Prostate gland (tissue), 2 donors: Measurements from ENCODE around the gene CCDC30. TPM values are rescaled to one million over a fixed set of nuclear protein-coding genes. Genes with fewer than 3 reads are reported as not detected.

Source experiments
- DNase-seq: peaks from one replicate; pipeline ENCODE4 v3.0.0-alpha.2; 2019; ENCODE audit warnings: low spot score
- H3K27ac ChIP-seq, 2 donors: fragments of 200-600 bp; sonication (generic); 2 replicates each; pipeline ENCODE4 v1.5.1; 2017 to 2019
- H3K27me3 ChIP-seq: fragments of 200-600 bp; sonication (generic); replicated peaks from 2 replicates; pipeline ENCODE4 v1.5.1; 2019; ENCODE audit not compliant: insufficient read depth
- H3K36me3 ChIP-seq, 2 donors: fragments of 200-600 bp; sonication (generic); 1 replicate in 1 of 2; 2 replicates in 1 of 2; pipeline versions ENCODE4 v1.5.1 to v1.8.1; 2017 to 2019
- H3K4me1 ChIP-seq: fragments of 200-600 bp; sonication (generic); replicated peaks from 2 replicates; pipeline ENCODE4 v1.5.1; 2019
- H3K4me3 ChIP-seq, 2 donors: fragments of 200-600 bp; sonication (generic); 2 replicates each; pipeline ENCODE4 v1.5.1; 2017 to 2019
- H3K9me3 ChIP-seq: fragments of 200-600 bp; sonication (generic); 2 replicates; pipeline ENCODE4 v1.5.1; 2017
- POLR2A ChIP-seq: fragments of 450-650 bp; IDR thresholded peaks from one replicate; pipeline ENCODE4 v1.6.1; 2016; ENCODE audit warnings: antibody characterized with exemption, mild to moderate bottlenecking
- POLR2AphosphoS5 ChIP-seq: sonication (generic); formaldehyde crosslinking; IDR thresholded peaks from one replicate; pipeline ENCODE4 v1.6.1; 2017; ENCODE audit warnings: antibody characterized with exemption
- WGBS: methylation state at CpG from one replicate; pipeline ENCODE4 v1.1.5; 2018; 5-methylcytosine and 5-hydroxymethylcytosine counted together
- intact Hi-C: fragments of 100-400 bp; cut with DNase I; formaldehyde crosslinking; loops from one replicate; pipeline ENCODE4 v1.14.2; 2022
- total RNA-seq, 2 donors: library from RNA; depleted of rRNA; stranded (reverse); fragments of >200 nt; gene quantifications; one replicate each; pipeline ENCODE4 v1.1.0, GENCODE V29; 2016
- TF ChIP-seq, protein P1 (sequence below), 4 experiments: fragments of 200-600 bp in 2 of 4; fragments of 450-650 bp in 2 of 4; sonication (generic) in 2 of 4; IDR thresholded peaks; 1 replicate in 3 of 4; 2 replicates in 1 of 4; pipeline ENCODE4 v1.5.1; 2016 to 2019; ENCODE audit warnings: antibody characterized with exemption in 4 of 4, mild to moderate bottlenecking in 2 of 4, moderate library complexity in 2 of 4

Gene CCDC30
- total RNA-seq, 2 donors from 2014 or later: 1.8 to 6.2 TPM

DNA sequence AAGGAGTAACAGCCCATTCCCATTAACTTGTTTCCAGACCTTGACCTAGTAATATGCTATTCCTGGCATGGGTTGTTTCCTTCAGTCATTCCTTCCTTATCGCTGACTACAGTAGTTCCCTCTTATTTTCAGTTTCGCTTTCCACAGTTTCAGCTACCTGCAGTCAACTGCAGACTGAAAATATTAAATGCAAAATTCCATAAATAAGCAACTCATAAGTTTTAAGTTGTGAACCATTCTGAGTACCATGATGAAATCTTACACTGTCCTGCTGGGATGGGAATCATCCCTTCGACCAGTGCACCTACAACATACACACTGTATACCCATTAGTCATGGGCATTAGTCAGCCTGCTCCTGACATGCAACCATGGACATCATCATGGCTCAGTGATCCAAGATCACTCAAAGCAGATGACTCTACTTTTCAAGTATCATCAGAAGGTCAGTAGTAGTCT is 66.7 kb downstream of the CCDC30 start:
- Histone ChIP-seq H3K4me1 (no peaks in the 10 kb centered on the region), H3K36me3 (no peaks in the 10 kb centered on the region), H3K9me3 (no peaks in the 10 kb centered on the region), H3K4me3 (no peak overlapping the region), H3K27ac (no peak overlapping the region), H3K27me3 (no peaks in the 10 kb centered on the region)
- DNase-seq: no peak
- WGBS: 84% methylated on average over 3 of the region's 3 CpGs
- intact Hi-C loops: no loop called here
- TF ChIP-seq, protein P1, sequence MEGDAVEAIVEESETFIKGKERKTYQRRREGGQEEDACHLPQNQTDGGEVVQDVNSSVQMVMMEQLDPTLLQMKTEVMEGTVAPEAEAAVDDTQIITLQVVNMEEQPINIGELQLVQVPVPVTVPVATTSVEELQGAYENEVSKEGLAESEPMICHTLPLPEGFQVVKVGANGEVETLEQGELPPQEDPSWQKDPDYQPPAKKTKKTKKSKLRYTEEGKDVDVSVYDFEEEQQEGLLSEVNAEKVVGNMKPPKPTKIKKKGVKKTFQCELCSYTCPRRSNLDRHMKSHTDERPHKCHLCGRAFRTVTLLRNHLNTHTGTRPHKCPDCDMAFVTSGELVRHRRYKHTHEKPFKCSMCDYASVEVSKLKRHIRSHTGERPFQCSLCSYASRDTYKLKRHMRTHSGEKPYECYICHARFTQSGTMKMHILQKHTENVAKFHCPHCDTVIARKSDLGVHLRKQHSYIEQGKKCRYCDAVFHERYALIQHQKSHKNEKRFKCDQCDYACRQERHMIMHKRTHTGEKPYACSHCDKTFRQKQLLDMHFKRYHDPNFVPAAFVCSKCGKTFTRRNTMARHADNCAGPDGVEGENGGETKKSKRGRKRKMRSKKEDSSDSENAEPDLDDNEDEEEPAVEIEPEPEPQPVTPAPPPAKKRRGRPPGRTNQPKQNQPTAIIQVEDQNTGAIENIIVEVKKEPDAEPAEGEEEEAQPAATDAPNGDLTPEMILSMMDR (IDR thresholded peaks at IDR 0.05): no peak
- no peak for TF ChIP-seq POLR2A
- TF ChIP-seq POLR2AphosphoS5: no peak

DNA sequence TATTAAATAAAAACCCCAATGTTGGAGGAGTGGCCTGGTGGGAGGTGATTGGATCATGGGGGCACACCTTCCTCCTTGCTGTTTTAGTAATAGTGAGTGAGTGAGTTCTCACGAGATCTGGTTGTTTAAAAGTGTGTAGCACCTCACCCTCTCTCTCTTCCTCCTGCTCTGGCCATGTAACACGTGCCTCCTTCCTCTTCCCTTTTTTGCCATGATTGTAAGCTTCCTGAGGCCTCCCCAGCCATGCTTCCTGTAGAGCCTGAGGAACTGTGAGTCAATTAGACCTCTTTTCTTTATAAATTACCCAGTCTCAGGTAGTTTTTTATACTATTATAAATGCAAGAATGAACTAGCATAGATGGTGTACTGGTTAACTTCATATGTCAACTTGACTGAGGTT is 68.0 kb downstream of the CCDC30 start:
- TF ChIP-seq POLR2A: no peak
- TF ChIP-seq, protein P1 (IDR thresholded peaks at IDR 0.05): no peak
- TF ChIP-seq POLR2AphosphoS5: no peak
- WGBS: 87% methylated on average over 2 of the region's 2 CpGs
- H3K27me3 ChIP-seq: no peaks in the 10 kb centered on the region
- DNase-seq: no peak
- H3K27ac ChIP-seq: no peak overlapping the region
- H3K36me3 ChIP-seq: no peaks in the 10 kb centered on the region
- no peaks in the 10 kb centered on the region for H3K9me3 ChIP-seq
- H3K4me3 ChIP-seq: no peak overlapping the region
- intact Hi-C loops: no loop called here
- H3K4me1 ChIP-seq: no peaks in the 10 kb centered on the region

DNA sequence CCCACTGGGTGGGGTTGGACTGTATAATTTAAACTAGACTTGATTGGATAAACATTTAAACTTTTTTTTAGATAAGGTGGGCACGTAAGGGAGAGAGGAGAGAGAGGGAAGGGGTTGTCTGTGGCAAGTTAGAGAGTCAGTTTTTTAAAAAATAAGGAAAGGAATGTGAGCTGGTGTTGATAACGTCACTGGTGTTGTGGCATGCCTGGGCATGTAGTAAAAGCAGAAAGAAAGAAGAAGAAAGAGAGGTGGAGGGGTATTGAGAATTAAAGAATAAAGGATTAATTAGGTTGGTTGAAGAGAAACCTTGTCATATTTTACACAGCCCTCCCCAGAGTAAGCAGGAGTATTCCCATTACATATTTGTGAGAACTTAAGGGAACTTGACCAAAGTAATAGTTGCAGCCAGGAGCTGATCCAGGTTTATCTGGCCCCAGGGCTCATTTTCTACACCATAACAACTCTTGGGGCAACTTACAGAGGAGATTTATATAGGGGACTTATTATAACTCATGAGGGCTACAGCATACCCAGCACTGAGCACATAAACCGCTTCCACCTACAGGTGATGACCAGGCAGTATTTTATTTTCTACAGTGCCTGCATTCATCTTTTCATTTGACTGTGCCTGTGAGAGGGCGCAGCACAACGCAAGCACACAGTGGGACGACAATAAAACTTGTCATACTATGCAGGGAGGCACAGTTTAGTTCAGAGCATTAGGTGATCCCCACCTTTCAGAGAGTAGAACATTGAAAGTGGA is 70.2 kb downstream of the CCDC30 start:
- TF ChIP-seq POLR2AphosphoS5: no peak
- TF ChIP-seq, protein P1 (IDR thresholded peaks at IDR 0.05): no peak
- no peak for TF ChIP-seq POLR2A
- Histone ChIP-seq H3K36me3 (no peaks in the 10 kb centered on the region), H3K4me1 (no peaks in the 10 kb centered on the region), H3K9me3 (no peaks in the 10 kb centered on the region), H3K27me3 (no peaks in the 10 kb centered on the region), H3K4me3 (no peak overlapping the region), H3K27ac (no peak overlapping the region)
- WGBS: 63% methylated on average over 6 of the region's 6 CpGs
- intact Hi-C loops: no loop called here
- no peak for DNase-seq

DNA sequence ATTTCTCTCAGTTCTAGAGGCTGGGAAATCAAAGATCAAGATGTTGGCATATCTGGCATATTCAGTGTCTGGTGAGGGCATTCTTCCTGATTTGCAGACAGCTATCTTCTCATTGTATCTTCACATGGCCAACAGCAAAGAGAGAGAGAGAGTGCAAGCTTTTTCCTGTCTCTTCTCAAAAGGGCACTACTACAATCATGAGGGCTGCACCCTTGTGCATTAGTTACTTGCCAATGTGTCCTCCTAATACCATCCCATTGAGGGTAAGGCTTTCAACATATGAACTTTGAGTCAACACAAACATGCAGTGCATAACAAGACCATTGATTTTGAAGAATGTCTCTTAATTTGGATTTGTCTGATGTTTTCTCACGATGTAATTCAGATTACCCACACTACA is 78.0 kb downstream of the CCDC30 start:
- Histone ChIP-seq H3K36me3 (no peaks in the 10 kb centered on the region), H3K27ac (no peak overlapping the region), H3K4me1 (no peaks in the 10 kb centered on the region), H3K4me3 (no peak overlapping the region), H3K27me3 (no peaks in the 10 kb centered on the region), H3K9me3 (no peaks in the 10 kb centered on the region)
- WGBS: 73% methylated on average over 1 of the region's 1 CpG
- intact Hi-C loops: no loop called here
- TF ChIP-seq, protein P1 (IDR thresholded peaks at IDR 0.05): no peak
- TF ChIP-seq POLR2A: no peak
- no peak for TF ChIP-seq POLR2AphosphoS5
- no peak for DNase-seq

DNA sequence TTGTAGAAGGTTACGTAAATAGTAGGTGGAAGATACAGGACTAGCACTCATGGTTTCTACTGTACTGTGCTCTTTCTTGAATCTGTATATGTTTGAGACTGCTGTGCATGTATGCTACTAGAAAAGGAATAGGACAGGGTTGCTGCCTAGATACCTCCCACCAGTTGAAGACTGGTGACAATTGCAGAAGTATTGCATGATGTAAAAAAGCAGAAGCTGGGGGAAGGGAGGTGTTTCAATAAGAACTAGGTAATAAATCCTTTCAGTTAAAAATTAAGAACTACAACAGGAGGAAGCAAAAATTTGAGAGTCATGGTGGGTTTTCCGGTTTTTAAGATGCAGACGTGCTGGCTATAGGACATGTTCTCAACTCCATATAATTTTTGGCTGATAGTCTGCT is 88.1 kb downstream of the CCDC30 start:
- TF ChIP-seq POLR2AphosphoS5 (no peak), POLR2A (no peak)
- TF ChIP-seq, protein P1 (IDR thresholded peaks at IDR 0.05): no peak
- Histone ChIP-seq H3K9me3 (no peaks in the 10 kb centered on the region), H3K36me3 (no peaks in the 10 kb centered on the region), H3K27me3 (no peaks in the 10 kb centered on the region), H3K4me3 (no peak overlapping the region), H3K27ac (no peak overlapping the region), H3K4me1 (no peaks in the 10 kb centered on the region)
- DNase-seq: no peak
- intact Hi-C loops: no loop called here
- 88% methylated on average over 3 of the region's 3 CpGs for WGBS
